ENCODE data around the gene SSMEM1.
"Not testable (repeated sequence)": the region's sequence is repeated elsewhere in the genome, so short reads cannot be mapped to it uniquely, and the experiment has no call there.

SSMEM1 gene

DNA sequence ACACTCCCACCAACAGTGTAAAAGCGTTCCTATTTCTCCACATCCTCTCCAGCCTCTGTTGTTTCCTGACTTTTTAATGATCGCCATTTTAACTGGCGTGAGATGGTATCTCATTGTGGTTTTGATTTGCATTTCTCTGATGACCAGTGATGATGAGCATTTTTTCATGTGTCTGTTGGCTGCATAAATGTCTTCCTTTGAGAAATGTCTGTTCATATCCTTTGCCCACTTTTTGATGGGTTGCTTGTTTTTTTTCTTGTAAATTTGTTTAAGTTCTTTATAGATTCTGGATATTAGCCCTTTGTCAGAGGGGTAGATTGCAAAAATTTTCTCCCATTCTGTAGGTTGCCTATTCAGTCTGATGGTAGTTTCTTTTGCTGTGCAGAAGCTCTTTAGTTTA, 42.0 kb downstream of the SSMEM1 start:
- DNase-seq (ENCODE audit: low read depth): not testable (repeated sequence)

DNA sequence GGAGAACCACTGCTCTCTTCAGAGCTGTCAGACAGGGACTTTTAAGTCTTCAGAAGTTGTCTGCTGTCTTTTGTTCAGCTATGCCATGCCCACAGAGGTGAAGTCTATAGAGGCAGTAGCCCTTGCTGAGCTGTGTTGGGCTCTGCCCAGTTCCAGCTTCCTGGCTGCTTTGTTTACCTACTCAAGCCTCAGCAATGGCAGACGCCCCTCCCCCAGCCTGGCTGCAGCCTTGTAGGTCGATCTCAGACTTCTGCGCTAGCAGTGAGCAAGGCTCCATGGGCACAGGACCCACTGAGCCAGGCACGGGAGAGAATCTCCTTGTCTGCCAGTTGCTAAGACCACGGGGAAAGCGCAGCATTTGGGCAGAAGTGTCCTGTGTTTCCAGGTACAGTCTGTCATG, 46.9 kb downstream of the SSMEM1 start:
- no peak for DNase-seq (ENCODE audit: low read depth)

DNA sequence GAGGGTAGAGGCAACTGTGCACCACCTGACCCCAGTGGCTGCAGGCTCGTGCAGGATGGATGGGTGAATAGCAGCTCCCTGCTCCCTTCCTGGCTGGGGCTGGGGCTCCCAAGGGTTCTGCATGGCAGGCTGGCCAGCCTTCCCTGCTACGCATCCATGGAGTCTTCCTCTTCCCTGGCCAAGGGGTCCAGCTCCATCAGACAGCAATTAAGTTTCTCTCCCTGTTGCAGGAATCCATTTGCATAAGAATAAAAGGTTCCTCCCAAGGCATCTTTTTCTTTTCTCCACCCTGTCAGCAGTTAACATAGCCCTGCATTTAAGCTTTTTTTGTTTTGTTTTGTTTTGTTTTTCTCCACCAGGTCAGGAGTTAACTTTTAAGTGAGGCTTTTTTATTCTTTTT, 49.0 kb downstream of the SSMEM1 start:
- DNase-seq (ENCODE audit: low read depth): no peak

DNA sequence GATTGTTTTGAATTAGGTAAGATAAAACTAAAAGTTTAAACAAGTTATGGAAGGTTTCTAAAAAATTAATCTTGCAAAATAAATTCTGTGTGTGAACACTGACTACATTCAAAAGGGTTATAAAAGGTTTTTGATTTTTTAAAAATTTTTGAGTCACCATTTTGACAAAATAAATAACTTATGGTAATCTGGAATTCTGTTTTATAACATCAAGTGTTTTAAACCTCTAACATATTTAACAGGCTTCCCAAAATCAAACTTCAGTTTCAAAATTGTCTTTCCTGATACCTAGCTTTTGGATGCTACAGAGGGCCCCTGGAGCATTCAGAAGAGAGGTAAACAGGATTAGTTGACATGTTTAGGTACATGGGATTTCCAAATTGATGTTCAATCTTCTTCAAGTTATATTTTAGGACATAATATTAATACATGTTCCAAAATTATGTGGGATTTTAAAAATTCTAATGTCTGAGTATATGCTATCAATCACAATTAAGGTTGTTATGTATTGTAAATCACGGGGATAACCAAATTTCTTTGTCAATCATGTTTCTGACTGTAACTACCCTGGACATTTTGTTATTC, 50.9 kb downstream of the SSMEM1 start:
- no peak for DNase-seq (ENCODE audit: low read depth)

DNA sequence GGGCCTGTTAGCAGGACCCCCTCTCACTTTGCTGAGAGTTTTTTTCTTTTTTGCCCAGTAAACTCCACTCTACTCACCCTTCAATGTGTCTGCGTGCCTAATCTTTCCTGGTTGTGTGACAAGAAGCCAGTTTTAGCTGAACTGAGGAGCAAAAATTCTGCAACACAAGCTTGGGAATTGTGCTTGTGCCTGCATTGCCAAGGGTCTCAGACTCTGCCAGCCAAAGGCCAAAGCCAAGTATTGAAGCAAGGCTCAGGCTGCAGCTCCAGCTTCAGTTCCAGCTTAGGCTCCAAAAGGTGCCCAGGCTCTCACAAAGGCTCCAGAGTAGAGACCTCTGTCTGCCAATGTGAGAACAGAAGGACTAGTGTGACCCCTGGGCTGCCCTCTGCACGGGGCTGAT, 54.8 kb downstream of the SSMEM1 start:
- DNase-seq (ENCODE audit: low read depth): no peak

DNA sequence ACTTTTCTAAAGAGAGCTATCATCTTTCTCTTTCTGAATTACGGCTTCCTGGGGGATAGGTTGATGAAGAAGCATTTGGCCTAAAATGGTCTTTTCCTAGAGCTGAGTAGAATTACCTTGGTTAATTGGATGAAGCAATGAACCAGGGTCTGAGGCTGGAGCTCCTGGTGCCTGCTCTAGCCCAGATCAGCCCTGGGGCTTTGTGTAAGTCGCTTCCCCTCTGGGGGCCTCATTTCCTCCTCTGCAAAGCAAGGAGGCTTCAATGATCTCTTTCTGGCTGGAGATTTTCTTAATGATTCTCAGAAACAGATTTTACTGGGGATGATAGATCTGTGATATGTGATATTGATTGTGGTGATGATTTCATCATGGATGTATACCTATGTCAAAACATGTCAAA, 55.5 kb downstream of the SSMEM1 start:
- no peak for DNase-seq (ENCODE audit: low read depth)
